GM20000 (cell line): Measurements from ENCODE around the gene OPTC.

ENCODE experiments used
- DNase-seq: peaks from one replicate; pipeline ENCODE4 v3.0.0; 2012; ENCODE audit warnings: low spot score
- TF ChIP-seq, protein P1 (sequence below): IDR thresholded peaks from 2 replicates; pipeline ENCODE4 v1.5.1; 2012; ENCODE audit warnings: mild to moderate bottlenecking, control low read depth; ENCODE audit errors: extremely low read depth, missing control alignments

The OPTC gene

DNA sequence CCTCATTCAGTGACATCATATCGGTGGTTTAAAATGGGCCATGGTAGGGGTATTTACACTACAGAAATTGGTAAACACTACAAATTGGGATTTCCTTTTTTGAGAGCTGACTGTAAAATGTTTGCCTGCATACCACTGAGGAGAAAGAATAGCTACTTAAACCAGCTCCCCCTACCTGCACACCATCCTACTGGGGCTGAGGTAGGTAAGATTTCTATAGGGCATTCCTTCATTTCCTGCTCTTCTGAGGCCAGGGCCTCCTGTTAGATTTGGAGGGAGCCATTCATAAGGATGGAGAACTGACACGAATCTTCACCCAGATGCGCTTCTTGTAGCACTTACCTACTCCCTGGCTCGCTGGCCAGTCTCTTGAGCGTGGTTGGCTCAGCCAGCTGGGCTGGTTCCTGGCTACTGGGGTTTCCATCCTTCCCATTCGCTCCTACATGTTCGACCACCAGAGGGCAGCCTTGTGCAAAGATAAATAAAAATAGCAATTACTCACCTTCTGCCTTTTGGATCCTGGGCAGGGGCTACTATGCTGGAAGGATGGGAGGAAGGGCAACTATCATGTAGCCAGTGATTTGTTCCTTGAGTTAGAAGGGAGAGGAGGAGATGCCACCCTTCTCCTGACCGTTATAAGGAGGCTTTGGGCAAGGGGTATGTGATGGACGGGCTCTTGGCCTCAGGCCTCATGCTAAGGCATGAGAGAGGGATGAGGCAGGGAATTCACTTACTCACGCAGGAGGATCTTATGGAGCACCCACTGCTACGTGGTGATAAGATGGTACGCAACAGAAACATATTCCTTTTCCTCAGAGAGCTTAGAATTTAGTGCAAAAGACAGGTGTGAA is 10.7 kb downstream of the OPTC start:
- peak; percentile 87 for DNase-seq
- TF ChIP-seq, protein P1, sequence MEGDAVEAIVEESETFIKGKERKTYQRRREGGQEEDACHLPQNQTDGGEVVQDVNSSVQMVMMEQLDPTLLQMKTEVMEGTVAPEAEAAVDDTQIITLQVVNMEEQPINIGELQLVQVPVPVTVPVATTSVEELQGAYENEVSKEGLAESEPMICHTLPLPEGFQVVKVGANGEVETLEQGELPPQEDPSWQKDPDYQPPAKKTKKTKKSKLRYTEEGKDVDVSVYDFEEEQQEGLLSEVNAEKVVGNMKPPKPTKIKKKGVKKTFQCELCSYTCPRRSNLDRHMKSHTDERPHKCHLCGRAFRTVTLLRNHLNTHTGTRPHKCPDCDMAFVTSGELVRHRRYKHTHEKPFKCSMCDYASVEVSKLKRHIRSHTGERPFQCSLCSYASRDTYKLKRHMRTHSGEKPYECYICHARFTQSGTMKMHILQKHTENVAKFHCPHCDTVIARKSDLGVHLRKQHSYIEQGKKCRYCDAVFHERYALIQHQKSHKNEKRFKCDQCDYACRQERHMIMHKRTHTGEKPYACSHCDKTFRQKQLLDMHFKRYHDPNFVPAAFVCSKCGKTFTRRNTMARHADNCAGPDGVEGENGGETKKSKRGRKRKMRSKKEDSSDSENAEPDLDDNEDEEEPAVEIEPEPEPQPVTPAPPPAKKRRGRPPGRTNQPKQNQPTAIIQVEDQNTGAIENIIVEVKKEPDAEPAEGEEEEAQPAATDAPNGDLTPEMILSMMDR, result peak; percentile 50

DNA sequence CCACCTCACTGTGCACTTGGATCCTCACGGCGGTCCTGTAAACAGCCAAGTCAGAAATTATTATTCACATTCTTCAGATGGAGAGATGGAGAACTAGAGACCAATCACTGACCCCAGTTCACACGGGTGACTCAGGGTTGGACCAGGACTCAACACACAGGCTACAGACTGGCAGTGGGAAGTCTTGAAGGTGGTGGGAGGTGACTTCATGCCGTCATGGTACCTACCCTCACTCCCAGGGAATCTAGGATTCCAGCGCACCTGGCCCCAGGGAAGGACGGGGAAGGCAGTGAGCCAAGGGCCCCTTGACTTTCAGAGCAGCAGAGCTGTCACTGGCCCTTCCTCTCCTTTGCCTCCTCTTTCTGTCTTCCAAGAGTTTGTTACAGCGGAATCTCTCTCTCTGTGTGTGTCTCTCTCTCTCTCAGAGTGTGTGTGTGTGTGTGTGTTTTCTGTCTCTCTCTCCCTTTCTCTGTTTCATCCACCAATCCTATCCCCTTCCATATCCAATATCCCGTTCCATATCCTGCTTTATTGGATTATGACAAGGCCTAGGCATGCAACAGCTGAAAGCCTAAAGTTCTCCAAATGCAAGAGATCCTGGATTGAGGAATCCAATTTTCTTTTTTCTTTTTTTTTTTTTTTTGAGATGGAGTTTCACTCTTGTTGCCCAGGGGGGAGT is 11.7 kb downstream of the OPTC start:
- no peak for DNase-seq
- TF ChIP-seq, protein P1, result no peak

DNA sequence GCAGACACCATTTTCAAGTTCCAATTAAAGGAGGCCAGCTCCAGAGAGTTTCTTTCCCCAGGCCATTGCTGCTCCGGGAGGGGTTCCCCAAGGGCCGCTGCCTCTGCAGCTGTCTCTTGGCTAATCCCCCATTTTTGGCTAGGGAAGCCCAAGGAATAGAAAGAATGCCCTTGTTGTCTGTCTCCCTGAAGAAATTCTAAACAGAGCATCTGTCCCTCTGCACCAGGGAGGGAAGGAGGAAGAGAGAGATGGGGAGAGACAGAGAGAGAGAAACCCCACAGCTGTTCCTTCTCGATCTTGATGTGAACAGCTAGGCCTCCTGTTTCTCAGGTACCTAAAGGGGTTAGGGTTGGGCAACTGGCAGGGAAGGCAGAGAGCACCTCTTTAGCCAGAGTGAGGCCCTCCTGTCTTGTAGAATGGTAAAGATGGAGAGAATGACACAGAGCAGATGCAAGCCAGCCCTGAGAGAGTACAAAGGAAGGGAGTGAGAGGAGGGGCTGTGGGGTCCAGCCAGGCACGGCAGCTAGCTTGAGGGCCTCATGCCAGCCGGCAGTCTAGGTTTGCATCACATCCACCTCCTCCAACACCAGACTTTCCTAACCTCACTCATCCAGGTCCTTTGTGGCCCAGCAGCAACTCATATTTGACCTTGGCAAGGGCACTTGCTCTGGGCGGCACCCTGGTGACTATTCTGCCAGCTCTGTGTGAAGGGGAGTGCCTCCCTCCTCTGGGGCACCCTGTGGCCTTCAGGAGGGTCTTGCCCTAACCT is 13.1 kb downstream of the OPTC start:
- TF ChIP-seq, protein P1, result no peak
- DNase-seq, result no peak

DNA sequence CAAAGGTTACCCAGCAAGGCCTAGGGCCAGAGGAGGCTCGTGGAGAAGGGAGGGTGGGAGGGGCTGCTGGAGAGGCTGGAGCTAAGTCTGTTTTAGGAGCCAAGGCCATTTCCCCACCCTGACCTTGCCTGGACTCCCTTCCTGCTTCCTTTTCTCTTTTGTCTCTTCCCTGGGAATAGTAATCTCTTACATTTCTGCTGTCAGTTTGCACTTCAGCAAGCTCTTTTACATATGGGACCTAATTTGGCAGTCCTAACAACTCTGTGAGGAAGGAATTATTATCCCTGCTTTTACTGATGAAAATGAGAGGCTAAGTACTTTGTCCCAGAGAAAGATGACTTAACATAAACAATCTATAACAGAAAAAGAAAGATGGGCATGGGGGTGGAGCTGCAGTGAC is 13.8 kb downstream of the OPTC start:
- TF ChIP-seq, protein P1, result no peak
- no peak for DNase-seq

DNA sequence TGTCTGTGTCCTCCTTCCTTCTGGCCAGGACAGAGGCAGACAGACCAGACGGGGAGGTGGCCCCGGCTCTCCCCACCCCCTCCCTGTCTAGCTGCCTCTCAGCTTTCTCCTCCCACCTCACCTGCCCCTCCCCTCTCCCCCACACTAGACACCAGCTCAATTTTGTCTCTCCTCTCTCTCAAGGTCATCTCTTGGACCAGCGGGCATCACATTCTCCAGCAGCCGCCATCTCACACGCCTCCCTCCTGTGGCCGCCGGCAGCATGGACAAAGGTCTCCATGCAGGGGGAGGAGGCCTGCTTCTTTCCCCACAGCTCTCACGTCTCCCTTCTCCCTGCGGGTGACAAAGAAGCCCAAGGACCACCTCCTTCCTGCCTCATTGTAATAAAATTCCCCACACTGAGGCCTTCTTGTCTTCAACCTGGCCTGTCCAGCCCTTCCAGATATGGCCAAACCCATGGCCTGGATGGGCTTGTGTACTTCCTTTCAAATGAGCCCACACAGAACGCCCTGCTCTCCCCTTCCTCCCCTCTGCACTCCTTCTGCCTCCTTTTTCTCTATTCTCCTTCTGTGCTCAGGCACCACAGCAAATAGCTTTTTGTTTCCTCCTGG is 14.6 kb downstream of the OPTC start:
- TF ChIP-seq, protein P1, result no peak
- DNase-seq, result no peak

DNA sequence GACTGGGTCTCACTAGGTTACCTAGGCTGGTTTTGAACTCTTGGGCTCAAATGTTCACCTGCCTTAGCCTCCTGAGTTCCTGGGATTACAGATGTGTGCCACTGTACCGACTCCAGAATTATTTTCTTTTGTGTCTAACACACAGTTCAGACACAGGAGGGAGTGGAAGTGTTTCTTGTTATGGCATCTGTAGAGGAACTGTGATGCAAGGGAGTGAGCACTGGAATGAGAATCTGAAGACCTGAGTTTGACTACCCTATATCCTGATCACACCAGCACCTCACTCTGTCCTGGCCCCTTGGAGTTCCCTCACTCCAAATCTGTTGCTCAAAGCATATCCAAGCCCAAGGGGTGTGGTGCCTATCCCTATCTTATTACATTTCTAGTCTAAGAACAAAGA is 15.2 kb downstream of the OPTC start:
- TF ChIP-seq, protein P1, result no peak
- DNase-seq, result no peak

DNA sequence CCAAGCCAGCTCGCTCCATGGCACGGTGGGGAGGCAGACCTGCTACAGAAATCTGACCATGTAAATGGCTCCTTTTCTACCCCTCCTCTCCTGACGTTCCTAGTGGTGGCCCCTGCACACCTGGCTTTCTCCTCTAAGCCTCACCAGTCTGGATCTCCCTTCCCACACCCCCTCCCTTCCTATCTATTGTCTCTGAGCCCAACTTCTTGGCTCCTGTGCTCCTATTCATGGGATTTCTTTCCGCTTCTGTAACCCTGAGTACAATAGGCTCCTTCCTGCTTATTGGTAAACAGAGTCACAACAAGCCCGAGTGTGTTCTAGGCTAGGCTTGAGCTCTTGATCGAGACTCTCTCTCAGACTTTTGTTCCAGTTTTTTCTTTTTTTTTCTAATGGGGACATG is 17.6 kb downstream of the OPTC start:
- TF ChIP-seq, protein P1, result no peak
- DNase-seq, result no peak
